Measurements from ENCODE around the gene GDPD4. TPM values are rescaled to one million over a fixed set of nuclear protein-coding genes. Genes with fewer than 3 reads are reported as not detected.
"Not testable (repeated sequence)": the region's sequence is repeated elsewhere in the genome, so short reads cannot be mapped to it uniquely, and the experiment has no call there.

Gene GDPD4
- total RNA-seq, 2 donors from 2014 or later = not detected

DNA sequence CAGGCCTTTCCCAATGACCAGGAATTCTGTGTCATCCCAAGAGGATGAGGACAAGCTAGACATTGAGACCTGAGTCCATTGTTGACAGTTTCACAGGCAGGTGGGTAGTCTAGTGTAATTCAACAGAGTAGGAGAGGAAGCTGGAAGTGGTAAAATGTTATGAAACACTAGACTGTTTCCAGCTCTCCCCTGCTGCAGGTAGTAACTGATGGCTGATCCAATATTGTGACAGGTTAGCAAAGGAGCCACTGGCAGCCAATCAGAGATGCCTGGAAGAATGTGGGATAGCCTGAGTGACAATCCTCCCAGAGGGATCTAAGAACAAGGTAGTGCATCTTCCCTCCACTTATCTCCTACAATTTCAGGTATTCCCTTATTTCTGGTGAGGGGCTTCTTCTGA lies 10.6 kb upstream of the GDPD4 start:
- no peak overlapping the region for H3K4me3 Mint-ChIP-seq
- no peaks in the 10 kb centered on the region for H3K36me3 Mint-ChIP-seq
- no peaks in the 10 kb centered on the region for H3K9me3 Mint-ChIP-seq

DNA sequence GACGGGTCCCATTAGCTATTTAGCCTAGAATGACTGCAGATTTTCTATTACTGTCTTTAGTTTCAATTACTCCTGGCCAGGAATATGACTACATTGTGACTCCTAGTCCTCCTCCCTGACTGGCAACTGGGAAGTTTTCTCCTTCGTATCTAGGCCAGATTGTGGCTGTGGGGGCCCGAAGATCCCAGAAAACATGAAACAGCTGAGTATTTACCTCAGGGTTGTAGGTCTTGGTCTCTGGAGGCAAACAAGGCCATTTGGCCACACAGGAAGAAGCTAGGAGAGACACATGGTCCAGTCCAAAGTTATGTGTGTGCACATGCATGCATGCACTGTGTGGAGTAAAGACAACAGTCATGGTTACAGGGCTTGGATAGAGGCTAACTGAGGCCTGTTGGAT lies 10.2 kb upstream of the GDPD4 start:
- ATAC-seq = no peak
- Mint-ChIP-seq H3K27me3 (peaks cover 20 to 26% of the 10 kb centered on the region in 2 donors), H3K27ac (no peak overlapping the region), H3K4me1 (ENCODE audit: low read depth in 2 of 2) (no peaks in the 10 kb centered on the region), H3K4me3 (no peak overlapping the region), H3K9me3 (no peaks in the 10 kb centered on the region), H3K36me3 (no peaks in the 10 kb centered on the region)
- no peak for DNase-seq (ENCODE audit: low spot score)

More for the DNA sequence above, 10.6 kb upstream of the GDPD4 start:
- ATAC-seq = no peak
- Mint-ChIP-seq H3K27ac (no peak overlapping the region), H3K4me1 (ENCODE audit: low read depth in 2 of 2) (no peaks in the 10 kb centered on the region), H3K27me3 (peaks cover 20 to 26% of the 10 kb centered on the region in 2 donors)
- no peak for DNase-seq (ENCODE audit: low spot score)

DNA sequence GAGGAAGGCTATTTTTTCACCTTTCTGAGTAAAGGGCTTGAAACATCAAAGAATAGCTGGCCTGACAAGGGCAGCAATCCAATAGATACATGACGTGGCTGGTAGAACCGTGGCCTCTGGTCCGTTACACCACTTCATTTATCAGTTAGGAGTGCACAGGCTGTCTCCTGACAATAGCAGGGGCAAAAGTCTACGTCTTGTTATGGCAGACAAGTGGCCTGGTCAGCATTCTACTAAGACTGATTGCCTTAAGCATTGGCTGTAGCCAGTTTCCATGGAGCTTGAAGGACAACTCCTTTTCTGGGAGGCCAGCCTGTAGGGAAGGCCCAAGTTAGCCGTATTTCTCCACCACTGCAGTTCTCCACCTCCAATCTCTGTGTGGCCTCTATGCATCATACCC lies 9.2 kb upstream of the GDPD4 start:
- no peaks in the 10 kb centered on the region for H3K36me3 Mint-ChIP-seq
- no peaks in the 10 kb centered on the region for H3K4me1 Mint-ChIP-seq (ENCODE audit: low read depth in 2 of 2)
- no peak overlapping the region for H3K4me3 Mint-ChIP-seq
- DNase-seq (ENCODE audit: low spot score) (no peak), ATAC-seq (peak in 1 of 2 donors; percentile 40)
- no peak overlapping the region for H3K27ac Mint-ChIP-seq
- H3K27me3 Mint-ChIP-seq = peaks cover 17 to 20% of the 10 kb centered on the region in 2 donors
- H3K9me3 Mint-ChIP-seq = no peaks in the 10 kb centered on the region

DNA sequence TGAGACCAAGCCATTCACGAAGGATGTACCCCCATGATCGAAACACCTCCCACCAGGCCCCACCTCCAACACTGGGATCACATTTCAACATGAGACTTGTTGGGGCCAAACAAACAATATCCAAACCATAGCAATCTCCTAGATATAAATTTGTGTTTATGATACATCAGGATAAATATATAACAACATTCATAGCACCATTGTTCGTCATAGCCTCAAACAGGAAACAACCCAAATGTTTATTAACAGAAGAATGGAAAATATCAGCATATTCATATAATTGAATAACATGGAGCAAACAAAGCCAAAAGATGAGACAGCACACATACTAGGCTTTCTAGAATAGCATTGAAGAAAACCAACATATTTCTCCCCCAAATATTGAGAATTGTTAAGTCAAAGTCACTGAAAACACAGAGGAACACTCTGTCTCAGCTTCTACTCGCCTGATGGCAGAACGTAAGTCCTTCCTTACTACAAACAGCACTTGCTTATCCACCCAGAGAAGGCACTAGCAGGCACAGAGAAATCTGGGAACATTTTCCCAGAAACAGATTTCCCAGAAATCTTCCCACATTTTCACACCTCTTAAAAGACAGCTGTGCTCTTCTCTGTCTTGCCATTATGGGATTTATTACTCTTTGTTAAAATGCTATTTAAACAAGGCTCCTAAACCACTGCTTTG lies 8.1 kb upstream of the GDPD4 start:
- no peaks in the 10 kb centered on the region for H3K9me3 Mint-ChIP-seq
- DNase-seq (ENCODE audit: low spot score) = no peak
- no peak overlapping the region for H3K4me3 Mint-ChIP-seq
- H3K27ac Mint-ChIP-seq = no peak overlapping the region
- no peak for ATAC-seq
- no peaks in the 10 kb centered on the region for H3K4me1 Mint-ChIP-seq (ENCODE audit: low read depth in 2 of 2)
- H3K27me3 Mint-ChIP-seq = peaks cover 14 to 17% of the 10 kb centered on the region in 2 donors
- H3K36me3 Mint-ChIP-seq = no peaks in the 10 kb centered on the region

DNA sequence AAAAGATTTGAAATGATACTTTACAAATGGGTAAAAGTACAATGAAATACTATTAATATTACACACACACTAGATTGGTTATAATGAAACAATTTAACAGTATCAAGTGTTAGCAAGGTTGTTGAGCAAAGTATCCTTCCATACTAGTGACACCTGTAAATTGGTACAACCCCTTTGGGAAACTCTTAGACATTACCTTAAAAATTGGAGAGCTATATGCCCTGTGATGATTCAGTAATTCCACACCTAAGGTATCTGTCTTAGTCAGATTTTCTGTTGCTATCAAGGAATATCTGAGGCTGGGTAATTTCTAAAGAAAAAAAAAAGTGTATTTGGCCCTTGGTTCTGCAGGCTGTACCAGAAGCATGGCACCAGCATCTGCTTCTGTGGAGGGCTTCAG lies 7.4 kb upstream of the GDPD4 start:
- ATAC-seq (no peak), DNase-seq (ENCODE audit: low spot score) (no peak)
- peaks cover 14 to 17% of the 10 kb centered on the region in 2 donors for H3K27me3 Mint-ChIP-seq
- H3K36me3 Mint-ChIP-seq = no peaks in the 10 kb centered on the region
- no peak overlapping the region for H3K4me3 Mint-ChIP-seq
- no peak overlapping the region for H3K27ac Mint-ChIP-seq
- H3K4me1 Mint-ChIP-seq (ENCODE audit: low read depth in 2 of 2) = no peaks in the 10 kb centered on the region
- H3K9me3 Mint-ChIP-seq = no peaks in the 10 kb centered on the region

DNA sequence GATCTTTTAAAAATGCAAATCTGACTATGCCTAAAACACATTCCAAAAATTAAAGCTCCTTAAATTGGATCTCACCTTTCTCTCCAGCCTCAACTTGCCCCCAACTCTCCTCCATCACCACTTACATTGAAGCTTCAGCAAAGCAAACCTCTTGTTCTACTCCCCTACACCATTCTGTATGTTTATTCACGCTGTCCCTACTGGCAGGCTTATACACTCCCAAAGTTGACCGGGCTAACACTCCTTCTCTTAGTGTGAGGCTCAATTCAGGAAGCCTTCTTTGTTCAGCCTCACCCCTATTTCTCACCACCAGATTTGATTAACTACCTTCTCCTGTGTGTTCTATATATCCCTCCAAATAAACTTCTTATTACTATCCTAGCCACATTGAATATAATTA lies 1.8 kb upstream of the GDPD4 start:
- no peak for ATAC-seq
- no peak for DNase-seq (ENCODE audit: low spot score)
- no peak overlapping the region for H3K4me3 Mint-ChIP-seq
- H3K27ac Mint-ChIP-seq = no peak overlapping the region
- no peaks in the 10 kb centered on the region for H3K9me3 Mint-ChIP-seq
- H3K27me3 Mint-ChIP-seq = peaks cover 16 to 17% of the 10 kb centered on the region in 2 donors
- H3K4me1 Mint-ChIP-seq (ENCODE audit: low read depth in 2 of 2) = no peaks in the 10 kb centered on the region
- no peaks in the 10 kb centered on the region for H3K36me3 Mint-ChIP-seq

DNA sequence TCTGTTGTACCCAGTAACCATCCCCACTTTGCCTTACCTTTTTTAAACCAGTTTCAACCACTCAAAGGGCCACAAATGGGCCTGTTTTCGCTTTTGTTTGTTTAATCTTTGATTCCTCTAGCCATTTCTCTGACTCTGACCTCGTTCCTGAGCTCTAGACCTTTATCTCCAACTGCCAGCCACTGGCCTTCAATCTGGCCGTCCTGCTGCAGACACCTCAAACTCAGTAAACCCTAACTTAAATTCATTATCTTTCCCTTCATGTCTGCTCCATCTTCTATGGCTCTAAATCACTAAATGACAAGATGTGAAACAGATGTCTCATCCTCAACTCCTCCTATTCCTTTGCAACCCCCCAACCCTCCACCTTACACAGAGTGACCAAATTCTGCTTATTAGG lies 1.3 kb upstream of the GDPD4 start:
- no peak overlapping the region for H3K4me3 Mint-ChIP-seq
- no peak for DNase-seq (ENCODE audit: low spot score)
- no peaks in the 10 kb centered on the region for H3K4me1 Mint-ChIP-seq (ENCODE audit: low read depth in 2 of 2)
- no peak overlapping the region for H3K27ac Mint-ChIP-seq
- H3K9me3 Mint-ChIP-seq = no peaks in the 10 kb centered on the region
- H3K27me3 Mint-ChIP-seq = peaks cover 10 to 14% of the 10 kb centered on the region in 2 donors
- ATAC-seq = no peak
- H3K36me3 Mint-ChIP-seq = no peaks in the 10 kb centered on the region

DNA sequence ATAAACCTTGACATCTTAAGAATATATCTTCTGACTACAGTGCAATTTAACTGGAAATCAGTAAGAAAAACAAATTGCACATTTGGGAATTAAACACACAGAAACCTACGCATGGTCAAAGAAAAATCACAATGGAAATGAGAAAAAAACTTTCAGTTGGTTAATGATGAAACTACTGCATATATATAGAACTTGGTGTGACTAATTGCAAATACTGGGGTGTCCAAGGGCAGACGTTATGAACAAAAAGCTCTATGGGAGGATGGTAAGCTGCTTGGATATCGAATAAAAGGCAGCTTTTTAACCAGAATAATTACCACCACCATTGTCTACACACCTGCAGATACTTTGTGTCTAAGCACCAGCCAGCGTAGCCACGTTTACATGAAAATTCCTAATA lies 791 bp downstream of the GDPD4 start:
- H3K36me3 Mint-ChIP-seq = no peaks in the 10 kb centered on the region
- H3K27me3 Mint-ChIP-seq = peaks cover 6 to 10% of the 10 kb centered on the region in 2 donors
- DNase-seq (ENCODE audit: low spot score) (no peak), ATAC-seq (no peak)
- H3K4me1 Mint-ChIP-seq (ENCODE audit: low read depth in 2 of 2) = no peaks in the 10 kb centered on the region
- H3K4me3 Mint-ChIP-seq = no peak overlapping the region
- no peaks in the 10 kb centered on the region for H3K9me3 Mint-ChIP-seq
- H3K27ac Mint-ChIP-seq = no peak overlapping the region

DNA sequence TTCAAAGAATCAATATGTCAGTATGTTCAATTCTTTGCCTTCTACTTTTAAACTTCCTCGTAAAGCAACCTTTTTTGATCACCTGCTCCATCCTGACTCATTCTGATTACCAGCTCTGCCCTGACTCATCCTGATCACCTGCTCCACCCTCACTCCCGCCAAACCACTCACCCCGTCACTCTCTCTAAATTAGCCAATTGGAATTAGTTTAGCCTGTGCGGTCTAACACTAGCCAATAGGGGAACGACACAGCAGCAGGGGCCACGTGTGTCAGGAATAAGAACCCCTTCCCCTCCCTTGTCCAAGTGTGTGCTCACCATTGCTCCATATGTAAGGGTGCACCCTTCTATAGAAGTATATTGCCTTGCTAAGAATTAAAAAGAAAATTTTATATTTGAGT lies 1.5 kb downstream of the GDPD4 start:
- not testable (repeated sequence) for H3K36me3 Mint-ChIP-seq; ATAC-seq; DNase-seq (ENCODE audit: low spot score); H3K4me1 Mint-ChIP-seq (ENCODE audit: low read depth in 2 of 2); H3K4me3 Mint-ChIP-seq; H3K9me3 Mint-ChIP-seq; H3K27ac Mint-ChIP-seq
- H3K27me3 Mint-ChIP-seq = peaks cover 6 to 10% of the 10 kb centered on the region in 2 donors

DNA sequence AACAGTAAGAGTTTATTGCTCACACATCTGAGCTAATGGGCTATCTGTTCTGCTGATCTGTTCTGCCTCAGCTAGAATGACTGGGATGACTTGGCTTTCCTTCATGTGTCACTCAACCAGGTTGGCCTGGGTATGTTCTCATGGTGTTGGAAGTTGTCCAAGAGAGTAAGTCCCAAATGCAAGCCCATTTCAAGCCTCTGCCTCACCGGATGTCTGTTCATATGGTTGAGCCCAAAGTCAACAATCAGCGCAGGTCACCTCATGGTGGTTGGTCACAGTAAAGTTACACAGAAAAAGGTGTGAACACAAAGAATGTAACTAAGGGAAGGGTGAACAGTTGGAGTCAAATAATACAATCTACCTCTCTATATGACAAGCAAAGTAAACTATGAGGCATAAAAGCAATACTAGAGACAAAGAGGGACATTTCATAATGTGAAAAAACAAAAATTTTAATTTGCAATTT lies 1.9 kb downstream of the GDPD4 start:
- Mint-ChIP-seq H3K27me3 (peaks cover 6 to 10% of the 10 kb centered on the region in 2 donors), H3K27ac (no peak overlapping the region), H3K36me3 (no peaks in the 10 kb centered on the region), H3K4me3 (no peak overlapping the region), H3K9me3 (no peaks in the 10 kb centered on the region), H3K4me1 (ENCODE audit: low read depth in 2 of 2) (no peaks in the 10 kb centered on the region)
- ATAC-seq (no peak), DNase-seq (ENCODE audit: low spot score) (no peak)

DNA sequence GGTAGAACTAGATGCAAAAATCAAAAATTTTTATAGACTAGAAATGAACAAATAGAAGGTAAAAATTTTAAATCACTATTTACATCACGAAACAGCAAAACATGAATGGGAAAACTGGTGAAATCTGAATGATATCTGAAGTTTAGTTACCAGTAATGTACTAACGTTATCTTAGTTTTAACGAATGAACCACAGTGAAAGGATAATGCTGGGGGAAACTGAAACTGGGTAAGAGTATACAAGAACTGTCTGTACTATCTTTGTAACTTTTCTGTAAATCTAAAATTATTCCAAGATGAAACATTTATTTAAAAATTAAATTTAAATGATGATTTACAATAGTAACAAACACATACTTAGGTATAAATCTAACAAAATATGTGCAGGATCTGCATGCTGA lies 7.4 kb downstream of the GDPD4 start:
- H3K4me3 Mint-ChIP-seq = no peak overlapping the region
- no peaks in the 10 kb centered on the region for H3K4me1 Mint-ChIP-seq (ENCODE audit: low read depth in 2 of 2)
- DNase-seq (ENCODE audit: low spot score) (no peak), ATAC-seq (no peak)
- H3K9me3 Mint-ChIP-seq = no peaks in the 10 kb centered on the region
- H3K27me3 Mint-ChIP-seq = peaks cover 18 to 24% of the 10 kb centered on the region in 2 donors
- H3K27ac Mint-ChIP-seq = no peak overlapping the region
- H3K36me3 Mint-ChIP-seq = no peaks in the 10 kb centered on the region

DNA sequence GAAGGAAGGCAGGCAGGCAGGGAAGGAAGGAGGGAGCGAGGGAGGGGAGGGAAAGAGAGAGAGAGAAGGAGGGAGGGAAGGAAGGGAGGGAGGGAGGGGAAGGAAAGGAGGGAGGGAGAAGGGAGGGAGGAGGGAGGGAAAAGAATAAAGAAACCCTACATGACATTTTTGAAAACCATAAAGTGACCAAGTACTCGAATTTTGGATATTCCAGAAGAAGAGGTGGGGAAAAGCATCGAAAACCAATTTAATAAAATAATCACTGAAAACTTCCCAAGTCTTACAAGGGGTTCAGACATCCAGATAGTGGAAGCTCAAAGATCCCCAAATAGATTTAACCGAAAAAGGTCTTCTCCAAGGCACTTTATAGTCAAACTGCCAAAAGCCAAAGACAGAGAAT lies 11.7 kb downstream of the GDPD4 start:
- no peak overlapping the region for H3K4me3 Mint-ChIP-seq
- DNase-seq (ENCODE audit: low spot score) (no peak), ATAC-seq (no peak)
- H3K4me1 Mint-ChIP-seq (ENCODE audit: low read depth in 2 of 2) = no peaks in the 10 kb centered on the region
- no peaks in the 10 kb centered on the region for H3K9me3 Mint-ChIP-seq
- peaks cover 40 to 41% of the 10 kb centered on the region in 2 donors for H3K27me3 Mint-ChIP-seq
- no peaks in the 10 kb centered on the region for H3K36me3 Mint-ChIP-seq
- H3K27ac Mint-ChIP-seq = no peak overlapping the region

DNA sequence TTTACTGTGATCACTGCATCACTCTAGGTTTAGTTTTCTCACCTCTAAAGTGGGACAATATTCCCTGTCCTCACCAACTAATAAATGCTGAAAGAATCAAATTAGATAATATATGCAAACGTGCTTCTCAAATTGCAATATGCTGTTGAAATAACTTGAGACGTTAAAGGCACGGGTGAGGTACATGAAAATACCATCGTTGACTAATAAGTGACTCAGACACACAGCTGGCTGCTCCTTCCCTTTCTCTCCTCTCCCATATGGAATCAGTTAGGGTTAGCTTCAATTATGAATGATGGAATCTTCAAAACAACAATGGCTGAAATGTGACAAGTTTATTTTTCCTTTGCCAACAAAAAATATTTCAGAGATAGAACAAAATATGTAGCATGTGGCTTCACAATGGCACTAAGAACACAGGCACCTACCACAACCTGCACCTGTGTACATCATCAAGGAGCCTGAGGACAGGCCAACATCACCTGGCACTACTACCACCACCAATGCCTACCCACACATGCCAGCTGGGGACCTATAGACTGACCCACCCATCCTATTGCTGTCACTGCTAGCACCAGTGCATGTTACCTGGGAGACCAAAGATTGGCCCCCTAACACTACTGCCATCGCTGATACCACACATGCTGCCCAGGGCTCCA lies 13.7 kb downstream of the GDPD4 start:
- Mint-ChIP-seq H3K36me3 (no peaks in the 10 kb centered on the region), H3K27me3 (peaks cover 43 to 51% of the 10 kb centered on the region in 2 donors)
- ATAC-seq = peak in 1 of 2 donors; percentile 43

DNA sequence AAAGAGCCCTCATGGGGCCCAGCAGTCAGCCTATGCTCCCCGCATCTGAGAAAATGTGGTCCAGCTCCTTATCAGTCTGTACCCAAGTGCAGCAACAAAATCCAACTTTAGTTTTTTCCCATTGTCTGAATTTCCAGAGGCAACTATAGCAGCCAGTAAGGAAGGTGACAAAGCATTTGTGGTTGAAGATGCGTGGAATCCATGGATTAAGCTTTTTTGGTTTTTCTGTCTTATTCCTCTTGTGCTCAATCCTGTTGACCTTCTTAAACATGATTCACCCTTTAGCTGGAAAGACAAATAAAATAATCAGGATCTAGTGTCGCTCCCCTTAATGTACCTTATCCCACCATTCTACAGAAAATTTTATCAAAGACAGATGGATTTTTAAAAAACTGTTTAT lies 14.3 kb downstream of the GDPD4 start:
- Mint-ChIP-seq H3K27me3 (peaks cover 39 to 57% of the 10 kb centered on the region in 2 donors), H3K9me3 (no peaks in the 10 kb centered on the region), H3K4me1 (ENCODE audit: low read depth in 2 of 2) (no peaks in the 10 kb centered on the region), H3K4me3 (no peak overlapping the region), H3K27ac (no peak overlapping the region), H3K36me3 (no peaks in the 10 kb centered on the region)
- ATAC-seq = no peak
- DNase-seq (ENCODE audit: low spot score) = no peak

More for the DNA sequence above, 13.7 kb downstream of the GDPD4 start:
- no peak overlapping the region for H3K27ac Mint-ChIP-seq
- H3K4me3 Mint-ChIP-seq = no peak overlapping the region
- H3K4me1 Mint-ChIP-seq (ENCODE audit: low read depth in 2 of 2) = no peaks in the 10 kb centered on the region
- no peaks in the 10 kb centered on the region for H3K9me3 Mint-ChIP-seq
- DNase-seq (ENCODE audit: low spot score) = no peak
